Measurements from ENCODE around the gene SEMA4B. TPM values are rescaled to one million over a fixed set of nuclear protein-coding genes. Genes with fewer than 3 reads are reported as not detected.

SEMA4B gene
- polyA plus RNA-seq, 1 donor: 9.0 TPM

- no peak for DNase-seq
Measured at GRCh38 chr15:90208356-90208755, 7.2 kb downstream of the SEMA4B start.

- no peak for DNase-seq
Measured at GRCh38 chr15:90209591-90209990, 8.5 kb downstream of the SEMA4B start.

- DNase-seq: no peak
Measured at GRCh38 chr15:90210593-90210992, 9.5 kb downstream of the SEMA4B start.

GRCh38 chr15:90211009-90211408 lies 9.9 kb downstream of the SEMA4B start:
- DNase-seq: no peak

GRCh38 chr15:90211440-90212143 lies 10.5 kb downstream of the SEMA4B start:
- no peak for DNase-seq

- no peak for DNase-seq
Measured at GRCh38 chr15:90212221-90213098, 11.3 kb downstream of the SEMA4B start.

- no peak for DNase-seq
Measured at GRCh38 chr15:90213122-90213817, 12.1 kb downstream of the SEMA4B start.

GRCh38 chr15:90213818-90214204 lies 12.7 kb downstream of the SEMA4B start:
- DNase-seq: no peak

GRCh38 chr15:90214553-90215196 lies 13.5 kb downstream of the SEMA4B start:
- no peak for DNase-seq

- no peak for DNase-seq
Measured at GRCh38 chr15:90217671-90218394, 16.7 kb downstream of the SEMA4B start.

GRCh38 chr15:90219421-90220141 lies 18.5 kb downstream of the SEMA4B start:
- DNase-seq: no peak

- DNase-seq: peak; percentile 50
Measured at GRCh38 chr15:90221246-90221900, 20.2 kb downstream of the SEMA4B start.

GRCh38 chr15:90222547-90222946 lies 21.4 kb downstream of the SEMA4B start:
- no peak for DNase-seq

GRCh38 chr15:90223441-90224165 lies 22.5 kb downstream of the SEMA4B start:
- DNase-seq: no peak

- no peak for DNase-seq
Measured at GRCh38 chr15:90225047-90225446, 23.9 kb downstream of the SEMA4B start.

- DNase-seq: no peak
Measured at GRCh38 chr15:90225504-90226234, 24.5 kb downstream of the SEMA4B start.

GRCh38 chr15:90227336-90227735 lies 26.2 kb downstream of the SEMA4B start:
- no peak for DNase-seq

- no peak for DNase-seq
Measured at GRCh38 chr15:90227816-90228772, 27.0 kb downstream of the SEMA4B start.

Data from hindlimb muscle (tissue), 1 donor.